Measurements from ENCODE around the gene ASMT. TPM values are rescaled to one million over a fixed set of nuclear protein-coding genes. Genes with fewer than 3 reads are reported as not detected.
"Not testable (repeated sequence)": the region's sequence is repeated elsewhere in the genome, so short reads cannot be mapped to it uniquely, and the experiment has no call there.

ASMT gene
- total and polyA plus RNA-seq, 2 of the 4 experiments (the other 2 are of a cell fraction), result not detected

DNA sequence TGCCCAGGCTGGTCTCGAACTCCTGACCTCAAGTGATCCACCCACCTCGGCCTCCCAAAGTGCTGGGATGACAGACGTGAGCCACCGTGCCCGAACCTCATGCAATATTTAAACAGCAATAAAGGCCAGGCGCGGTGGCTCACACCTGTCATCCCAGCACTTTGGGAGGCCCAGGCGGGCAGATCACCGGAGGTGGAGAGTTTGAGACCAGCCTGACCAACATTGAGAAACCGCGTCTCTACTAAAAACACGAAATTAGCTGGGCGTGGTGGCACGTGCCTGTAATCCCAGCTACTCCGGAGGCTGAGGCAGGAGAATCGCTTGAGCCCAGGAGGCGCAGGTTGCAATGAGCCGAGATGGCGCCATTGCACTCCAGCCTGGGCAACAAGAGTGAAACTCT is 40.7 kb upstream of the ASMT start:
- H2BK20ac ChIP-seq (ENCODE audit: low read depth, low read length); POLR2A ChIA-PET (ENCODE audit: unreplicated experiment); H2BK5ac ChIP-seq (ENCODE audit: low read depth, low read length, poor library complexity, severe bottlenecking); H2AK9ac ChIP-seq (replicated peaks; ENCODE audit: low read depth, low read length, poor library complexity); H3K79me1 ChIP-seq (ENCODE audit: low read depth in 1 of 2, low read length in 2 of 2); H3K4me3 ChIP-seq (ENCODE audit: insufficient read depth, low read depth, low read length); H4K8ac ChIP-seq (ENCODE audit: low read depth in 2 of 2, low read length in 2 of 2); H2BK15ac ChIP-seq (ENCODE audit: low read depth, low read length); H3K14ac ChIP-seq (replicated peaks; ENCODE audit: low read depth, low read length); in situ Hi-C loops (cut with MboI; ENCODE audit: low sequenced_read_pairs); H3K4ac ChIP-seq (ENCODE audit: low read depth, low read length); H3K18ac ChIP-seq (ENCODE audit: low read depth, low read length); H4K5ac ChIP-seq (ENCODE audit: low read depth, low read length); H4K20me1 ChIP-seq (ENCODE audit: insufficient read depth, low read length); intact Hi-C loops (cut with micrococcal nuclease); H3K9me1 ChIP-seq (ENCODE audit: insufficient read depth, low read length); H3K36me3 ChIP-seq (ENCODE audit: control insufficient read depth, insufficient read depth, low read length); H3K9me3 ChIP-seq (ENCODE audit: control insufficient read depth, insufficient read depth, low read length); dilution Hi-C loops (cut with HindIII; ENCODE audit: low sequenced_read_pairs, unreplicated experiment); CTCF ChIA-PET; H3K9ac ChIP-seq (ENCODE audit: low read depth, low read length); H4K91ac ChIP-seq (ENCODE audit: insufficient read depth, low read depth, low read length); H3K56ac ChIP-seq (ENCODE audit: extremely low read depth, insufficient read depth, low read length); H3K27ac ChIP-seq (ENCODE audit: insufficient read depth, low read length); H2AFZ ChIP-seq (replicated peaks; ENCODE audit: low read length, poor library complexity); H2AK5ac ChIP-seq (ENCODE audit: low read depth, low read length); H2BK120ac ChIP-seq (ENCODE audit: low read depth, low read length); H3K4me2 ChIP-seq (ENCODE audit: low read depth, low read length); DNase-seq; H3K23ac ChIP-seq (ENCODE audit: low read depth, low read length); H3K27me3 ChIP-seq (ENCODE audit: control insufficient read depth, insufficient read depth, low read length); H3K4me1 ChIP-seq (ENCODE audit: control insufficient read depth, insufficient read depth, low read length); BruUV-seq (replicated peaks); ATAC-seq (ENCODE audit: low read depth): not testable (repeated sequence)
- WGBS, 2 experiments (ENCODE audit: extremely low coverage in 2 of 2, insufficient read length in 1 of 2), result 97% methylated on average over 5 of the region's 19 CpGs; no CpG with 5 or more reads in 1 of the 2 experiments

Data from IMR-90 (cell line).